GM18870 (cell line): ENCODE data around the gene ZFR.
"Not testable (repeated sequence)": the region's sequence is repeated elsewhere in the genome, so short reads cannot be mapped to it uniquely, and the experiment has no call there.

Experiments used
- ATAC-seq: cut with Tn5 transposase; IDR thresholded peaks from one replicate; pipeline ENCODE4 v1.9.1; 2021; ENCODE audit warnings: moderate library complexity; ENCODE audit not compliant: unreplicated experiment

The ZFR gene

DNA sequence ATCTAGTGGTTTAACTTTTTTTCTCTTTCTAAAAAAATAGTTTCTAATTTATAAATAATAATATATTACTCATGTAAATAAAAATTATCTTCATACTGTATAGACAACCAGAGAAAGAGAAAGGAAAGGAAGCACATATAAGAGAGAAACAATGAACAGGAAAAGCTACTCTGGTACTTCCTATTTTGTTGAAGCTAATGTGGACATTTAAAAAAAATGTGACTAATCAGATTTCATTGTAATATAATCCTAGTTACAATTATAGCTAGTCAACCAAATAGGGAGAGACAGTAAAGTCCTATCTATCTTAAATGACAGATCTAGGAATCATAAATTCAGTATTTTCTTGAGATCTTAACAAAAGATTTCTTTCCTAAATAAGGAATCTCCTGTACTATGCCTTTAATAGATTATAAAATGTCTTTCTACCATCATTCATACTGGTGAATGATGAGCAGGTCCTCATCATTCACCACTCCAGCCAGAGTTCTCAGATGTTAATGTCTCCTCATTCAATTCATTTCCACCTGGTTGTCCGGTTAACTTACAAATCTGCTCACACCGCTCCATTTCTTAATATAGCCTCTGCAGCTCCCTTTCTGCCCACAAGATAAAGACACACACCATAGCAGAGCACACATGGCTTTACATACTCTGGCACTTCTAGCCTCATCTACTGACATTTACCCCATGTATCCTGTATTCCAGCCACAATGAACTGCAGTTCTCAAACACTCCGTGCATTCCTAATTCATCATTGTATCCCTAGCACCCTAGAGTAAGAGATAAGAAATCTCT, 30.9 kb downstream of the ZFR start:
- no peak for ATAC-seq

GRCh38 chr5:32410630-32411029, 33.9 kb downstream of the ZFR start:
- ATAC-seq: no peak

- ATAC-seq: no peak
Measured at GRCh38 chr5:32406650-32407049, 37.9 kb downstream of the ZFR start.

DNA sequence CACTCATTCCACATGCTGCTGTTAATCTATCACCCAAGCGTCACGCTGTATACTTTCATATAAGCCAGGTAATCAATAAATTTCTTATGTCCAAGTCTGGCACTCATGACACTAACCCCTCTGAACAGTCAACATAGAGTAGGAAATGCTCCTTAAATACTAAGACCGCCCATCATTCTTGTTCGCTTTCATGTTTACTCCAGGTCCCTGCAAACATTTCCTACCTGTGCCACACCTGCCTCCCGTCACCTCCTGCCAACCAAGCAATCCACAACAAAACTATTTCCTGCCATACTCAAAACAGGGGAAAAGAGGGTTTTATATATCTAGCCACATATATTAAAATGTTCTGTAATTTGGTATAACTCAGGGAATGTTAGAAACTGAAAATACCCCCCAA, 39.0 kb downstream of the ZFR start:
- ATAC-seq: no peak

- ATAC-seq: no peak
Measured at GRCh38 chr5:32403760-32404159, 40.8 kb downstream of the ZFR start.

- ATAC-seq: no peak
Measured at GRCh38 chr5:32400401-32400800, 44.1 kb downstream of the ZFR start.

DNA sequence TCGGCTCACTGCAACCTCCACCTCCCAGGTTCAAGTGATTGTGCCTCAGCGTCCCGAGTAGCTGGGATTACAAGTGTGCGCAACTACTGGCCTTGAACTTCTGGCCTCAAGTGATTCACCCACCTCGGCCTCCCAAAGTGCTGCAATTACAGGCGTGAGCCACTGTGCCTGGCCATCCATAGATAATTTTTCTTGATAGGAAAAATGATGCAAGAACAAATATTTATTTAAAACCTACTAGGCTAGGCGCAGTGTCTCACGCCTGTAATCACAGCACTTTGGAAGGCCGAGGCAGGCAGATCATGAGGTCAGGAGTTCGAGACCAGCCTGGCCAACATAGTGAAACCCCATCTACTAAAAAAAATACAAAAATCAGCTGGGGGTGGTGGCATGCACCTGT, 45.8 kb downstream of the ZFR start:
- ATAC-seq: not testable (repeated sequence)

DNA sequence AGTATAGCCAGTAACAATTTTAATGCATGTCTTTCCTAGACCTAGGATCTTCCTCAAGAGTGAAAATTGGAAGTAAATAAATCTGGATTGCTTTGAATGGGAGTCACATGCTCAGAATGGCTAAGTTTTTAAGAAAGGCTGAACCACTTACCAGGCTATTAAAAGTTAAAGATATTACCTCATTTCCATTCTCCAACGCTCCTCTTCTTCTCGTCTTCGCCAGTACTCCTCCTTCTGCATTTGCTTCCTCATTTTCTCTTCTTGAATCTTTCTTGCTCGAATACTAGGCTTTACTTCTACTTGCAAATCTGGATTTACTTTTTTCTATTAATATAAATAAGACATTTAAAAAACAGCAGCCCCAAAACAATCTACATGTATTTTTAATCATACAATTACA, 49.6 kb downstream of the ZFR start:
- ATAC-seq: no peak

DNA sequence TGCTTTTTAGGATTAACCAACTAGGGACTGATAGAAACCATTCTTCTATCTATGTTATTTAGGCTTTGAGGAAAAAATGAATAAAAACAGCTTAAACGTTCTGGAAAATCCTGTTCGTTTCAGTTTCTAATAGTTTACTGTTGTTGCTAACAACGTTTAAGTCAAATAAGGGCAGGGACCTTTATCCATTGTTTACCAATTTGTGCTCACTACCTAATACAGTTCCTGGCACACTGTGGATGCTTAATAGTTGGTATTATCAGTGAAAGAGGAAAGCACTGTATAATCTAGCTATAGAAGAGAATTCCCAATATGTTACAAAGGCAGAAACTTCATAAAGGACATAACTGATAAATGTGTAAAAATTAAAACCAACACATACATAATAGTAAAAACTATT, 52.5 kb downstream of the ZFR start:
- no peak for ATAC-seq

DNA sequence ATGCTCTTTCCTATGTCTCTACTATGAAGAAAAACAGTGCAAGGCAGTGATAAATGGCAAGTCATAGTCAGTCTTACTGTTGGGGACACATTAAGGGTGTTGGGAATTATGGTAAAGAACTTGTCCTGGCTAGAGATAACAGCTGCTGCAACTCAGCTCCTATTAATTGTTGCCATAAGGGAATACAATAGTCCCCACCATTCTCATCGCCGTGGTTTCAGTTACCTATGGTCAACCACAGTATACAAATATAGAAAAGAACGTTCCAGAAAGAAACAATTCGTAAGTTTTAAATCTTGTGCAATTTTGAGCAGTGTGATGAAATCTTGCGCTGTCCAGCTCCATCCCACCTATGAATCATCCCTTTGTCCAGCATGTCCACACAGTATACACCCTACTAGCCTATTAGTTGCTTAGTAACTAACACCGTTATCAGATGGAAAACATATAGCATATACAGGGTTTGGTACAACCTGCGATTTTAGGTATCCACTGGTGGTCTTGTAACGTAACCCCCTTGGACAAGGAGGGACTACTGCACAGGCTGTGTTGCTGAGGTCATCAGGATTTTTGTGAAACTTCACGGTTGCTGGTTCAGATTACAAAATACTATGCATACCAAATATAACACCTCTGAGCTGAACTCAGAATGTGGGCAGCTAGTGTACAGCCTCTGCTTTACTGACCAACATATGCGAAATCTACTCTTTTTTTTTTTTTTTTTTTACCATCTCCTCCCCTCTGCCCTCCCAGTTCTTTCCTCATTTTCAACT, 53.5 kb downstream of the ZFR start:
- no peak for ATAC-seq

DNA sequence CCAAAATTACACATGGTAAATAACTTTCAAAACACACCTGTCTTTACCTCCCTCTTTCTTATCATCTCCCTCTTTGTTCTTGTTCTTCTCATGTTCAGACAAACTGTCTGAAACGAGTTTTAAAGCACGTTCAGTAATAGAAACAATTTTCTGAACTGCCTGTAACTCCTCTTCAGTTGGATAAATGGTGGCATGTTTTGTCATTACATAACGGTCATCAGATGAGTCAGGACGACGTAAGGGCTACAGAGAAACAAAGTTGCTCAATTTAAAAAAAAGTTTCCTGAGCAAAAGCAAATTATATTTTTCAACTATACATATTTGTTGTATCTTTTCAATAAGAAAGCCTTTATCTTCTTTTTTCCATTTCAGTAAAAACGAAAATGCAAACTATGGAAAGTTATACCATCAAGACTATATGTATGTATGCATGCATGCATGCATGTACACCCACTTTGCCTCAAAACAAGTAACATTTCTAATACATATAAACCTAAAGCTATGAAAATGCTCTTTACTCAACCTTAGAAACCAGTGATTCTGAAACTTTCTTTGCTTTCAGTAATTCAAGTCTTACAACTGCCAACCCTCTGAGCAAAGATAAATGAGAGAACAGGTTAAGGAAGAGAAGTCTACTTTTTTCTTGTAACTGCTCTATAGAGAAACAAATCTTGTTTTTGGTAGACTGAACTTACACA, 56.0 kb downstream of the ZFR start:
- ATAC-seq: no peak

DNA sequence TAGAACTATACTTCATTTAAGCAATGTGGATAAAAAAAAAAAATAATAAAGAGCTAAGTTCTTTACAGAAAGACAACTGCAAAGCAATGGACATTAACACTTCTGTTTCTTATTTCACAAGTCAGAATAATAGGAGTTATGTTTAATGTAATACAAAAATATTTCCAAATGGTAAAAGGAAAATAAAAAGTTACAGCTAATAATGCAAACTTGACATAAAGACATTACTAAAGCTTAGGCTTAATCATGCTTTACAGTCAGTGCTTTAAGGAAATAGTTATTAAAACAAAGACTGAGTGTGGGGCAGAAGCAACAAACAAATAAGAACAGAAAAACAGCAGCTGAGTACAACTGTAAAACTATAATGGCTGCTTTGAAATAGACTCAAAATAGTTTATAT, 56.7 kb downstream of the ZFR start:
- no peak for ATAC-seq

- no peak for ATAC-seq
Measured at GRCh38 chr5:32387211-32387610, 57.3 kb downstream of the ZFR start.

- no peak for ATAC-seq
Measured at GRCh38 chr5:32384621-32385020, 59.9 kb downstream of the ZFR start.

DNA sequence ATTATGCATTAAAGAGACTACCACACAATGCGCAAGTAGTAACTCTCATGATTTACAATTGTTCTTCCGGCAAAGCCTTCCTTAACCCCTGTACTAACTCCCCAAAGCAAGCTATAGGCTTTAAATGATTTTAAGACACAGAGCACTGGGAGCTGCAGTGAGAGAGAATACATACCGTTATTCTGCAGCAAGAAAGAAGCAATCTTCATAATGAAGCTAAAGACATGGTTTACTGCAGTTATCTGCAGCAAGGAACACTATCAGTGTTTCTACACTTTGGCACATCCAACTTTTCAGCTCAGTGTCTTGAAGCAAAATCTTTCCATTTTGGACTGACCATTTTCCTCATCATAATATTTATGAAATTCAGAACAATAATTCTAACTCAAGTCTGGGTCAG, 61.0 kb downstream of the ZFR start:
- ATAC-seq: no peak

DNA sequence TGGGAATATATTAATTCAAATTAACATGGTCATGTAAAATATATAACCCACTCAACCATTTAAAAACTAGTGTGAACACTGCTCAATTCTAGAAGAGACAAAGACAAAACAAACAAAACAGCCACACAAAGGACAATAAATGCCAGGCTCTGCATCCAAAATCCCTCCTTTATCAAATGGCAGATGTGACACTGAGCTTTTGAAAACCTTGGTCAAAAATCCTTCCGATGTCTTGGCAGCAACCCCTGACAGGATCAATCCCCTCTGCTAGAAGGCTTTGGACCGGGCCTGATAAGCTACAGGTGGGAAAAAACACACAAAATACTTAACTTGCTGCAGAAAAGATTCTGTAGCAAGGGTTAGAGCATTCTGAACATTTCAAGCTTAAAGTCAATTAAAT, 61.5 kb downstream of the ZFR start:
- ATAC-seq: no peak

DNA sequence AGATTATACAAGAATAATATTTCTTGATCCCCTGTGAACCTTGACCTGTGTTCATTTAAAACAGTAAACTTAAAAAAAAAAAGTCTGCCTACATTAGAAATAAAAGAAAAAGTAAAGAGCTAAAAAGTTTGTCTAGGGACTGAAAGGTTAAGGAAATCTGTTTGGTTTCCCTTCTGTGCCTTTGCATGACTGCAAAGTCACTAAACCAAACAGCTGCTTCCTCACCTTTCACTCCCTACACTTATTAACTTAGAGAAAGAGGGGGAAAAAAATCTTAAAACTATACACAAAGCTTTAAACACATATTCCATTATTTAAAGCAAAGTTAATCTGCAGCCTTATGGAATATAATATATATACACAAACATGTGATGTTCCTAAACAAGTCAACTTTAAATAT, 65.1 kb downstream of the ZFR start:
- no peak for ATAC-seq

DNA sequence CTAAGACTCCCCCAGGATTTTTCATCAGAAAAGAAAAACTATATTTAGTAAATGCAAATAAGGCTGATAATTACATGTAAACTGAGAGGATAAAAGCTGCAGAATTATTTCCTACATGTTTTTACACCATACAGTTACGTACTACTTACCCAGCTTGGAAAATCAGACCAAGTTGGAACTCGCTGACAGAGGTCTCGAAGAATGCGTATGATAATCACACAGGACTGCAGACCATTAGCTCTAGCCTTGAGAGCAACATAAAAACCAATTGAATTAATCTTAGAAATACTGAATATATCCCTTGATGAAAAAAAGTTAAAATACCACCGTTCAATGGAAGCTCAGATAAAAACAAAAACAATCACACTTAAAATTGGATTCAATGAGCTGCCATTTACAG, 65.6 kb downstream of the ZFR start:
- no peak for ATAC-seq

DNA sequence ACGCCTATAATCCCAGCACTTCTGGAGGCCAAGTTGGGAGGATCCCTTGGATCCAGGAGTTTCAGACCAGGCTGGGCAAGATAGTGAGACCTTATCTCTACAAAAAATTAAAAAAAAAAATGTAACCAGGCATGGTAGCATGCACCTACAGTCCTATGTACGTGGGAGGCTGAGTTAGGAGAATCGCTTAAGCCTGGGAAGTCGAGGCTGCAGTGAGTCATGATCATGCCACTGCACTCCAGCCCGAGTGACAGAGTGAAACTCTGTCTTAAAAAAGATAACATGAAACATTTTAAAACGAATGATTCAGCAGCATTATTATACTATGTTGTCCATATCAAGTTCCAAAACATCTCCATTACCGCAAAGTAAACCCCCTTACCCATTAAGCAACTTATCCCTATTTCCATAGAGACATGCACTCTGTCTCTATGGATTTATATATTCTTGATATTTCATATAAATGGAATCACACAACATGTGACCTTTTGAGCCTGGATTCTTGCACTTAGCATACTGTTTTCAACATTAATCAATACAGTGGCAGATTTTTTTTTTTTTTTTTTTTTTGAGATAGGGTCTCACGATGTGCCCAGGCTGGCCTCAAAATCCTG, 74.9 kb downstream of the ZFR start:
- ATAC-seq: no peak

DNA sequence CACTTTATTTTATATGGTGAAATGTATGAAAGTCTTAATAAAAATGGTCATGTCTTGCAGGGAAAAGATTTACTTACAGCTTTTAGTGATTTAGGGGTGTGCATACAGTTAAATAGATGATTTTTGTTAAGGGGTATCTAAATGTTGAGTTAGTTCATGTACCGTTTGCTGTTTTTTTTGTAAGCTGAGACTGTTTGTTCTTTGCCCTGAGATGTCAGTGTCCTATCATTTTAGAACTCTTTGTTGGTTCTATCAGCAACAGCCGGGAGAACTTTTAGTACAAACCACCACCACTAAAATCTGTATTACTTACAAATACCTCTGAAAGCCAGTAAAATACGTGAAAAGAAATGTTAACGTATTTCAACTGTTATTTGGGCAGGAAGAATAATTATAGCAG, 75.5 kb downstream of the ZFR start:
- ATAC-seq: no peak

DNA sequence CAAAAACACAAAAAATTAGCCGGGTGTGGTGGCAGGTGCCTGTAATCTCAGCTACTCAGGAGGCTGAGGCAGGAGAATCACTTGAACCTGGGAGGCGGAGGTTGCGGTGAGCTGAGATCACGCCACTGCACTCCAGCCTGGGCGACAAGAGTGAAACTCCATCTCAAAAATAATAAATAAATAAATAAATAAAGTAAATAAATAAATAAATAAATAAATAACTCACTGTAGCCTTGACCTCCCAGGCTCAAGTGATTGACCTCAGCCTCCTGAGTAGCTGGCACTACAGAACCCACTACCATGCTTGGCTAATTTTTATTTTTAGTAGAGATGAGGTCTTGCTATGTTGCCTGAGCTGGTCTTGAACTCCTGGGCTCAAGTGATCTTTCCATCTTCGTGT, 77.3 kb downstream of the ZFR start:
- ATAC-seq: not testable (repeated sequence)
